HEK293T (cell line): ENCODE measurements around the gene FBN1.

ENCODE experiments used
- ELF4 ChIP-seq: fragments of 450-650 bp; IDR thresholded peaks from 2 replicates; pipeline ENCODE4 v1.6.1; 2017; ENCODE audit warnings: antibody characterized with exemption
- FOXA1 ChIP-seq: fragments of 450-650 bp; IDR thresholded peaks from 2 replicates; pipeline ENCODE4 v1.6.1; 2016; ENCODE audit warnings: mild to moderate bottlenecking
- FOXK2 ChIP-seq: fragments of 450-650 bp; IDR thresholded peaks from 2 replicates; pipeline ENCODE4 v1.6.1; 2016; ENCODE audit warnings: mild to moderate bottlenecking
- L3MBTL2 ChIP-seq: fragments of 450-650 bp; conservative IDR thresholded peaks from 2 replicates; pipeline ENCODE4 v1.6.1; 2016; ENCODE audit warnings: mild to moderate bottlenecking
- LEF1 ChIP-seq: fragments of 450-650 bp; IDR thresholded peaks from 2 replicates; pipeline ENCODE4 v1.6.1; 2017; ENCODE audit warnings: mild to moderate bottlenecking, borderline replicate concordance
- SP1 ChIP-seq: fragments of 450-650 bp; IDR thresholded peaks from 2 replicates; pipeline ENCODE4 v1.6.1; 2017
- TARDBP ChIP-seq: fragments of 450-650 bp; IDR thresholded peaks from 2 replicates; pipeline ENCODE4 v1.6.1; 2016
- ZNF384 ChIP-seq: fragments of 450-650 bp; IDR thresholded peaks from 2 replicates; pipeline ENCODE4 v1.6.1; 2016
- TF ChIP-seq, protein P1 (sequence below): fragments of 450-650 bp; IDR thresholded peaks from 2 replicates; pipeline ENCODE4 v1.6.1; 2016

GRCh38 chr15:48494631-48495030 lies 150.9 kb downstream of the FBN1 start:
- TF ChIP-seq LEF1 (no peak), L3MBTL2 (no peak), FOXK2 (no peak), TARDBP (no peak), FOXA1 (no peak), SP1 (no peak), ZNF384 (no peak), ELF4 (no peak)
- TF ChIP-seq, protein P1, sequence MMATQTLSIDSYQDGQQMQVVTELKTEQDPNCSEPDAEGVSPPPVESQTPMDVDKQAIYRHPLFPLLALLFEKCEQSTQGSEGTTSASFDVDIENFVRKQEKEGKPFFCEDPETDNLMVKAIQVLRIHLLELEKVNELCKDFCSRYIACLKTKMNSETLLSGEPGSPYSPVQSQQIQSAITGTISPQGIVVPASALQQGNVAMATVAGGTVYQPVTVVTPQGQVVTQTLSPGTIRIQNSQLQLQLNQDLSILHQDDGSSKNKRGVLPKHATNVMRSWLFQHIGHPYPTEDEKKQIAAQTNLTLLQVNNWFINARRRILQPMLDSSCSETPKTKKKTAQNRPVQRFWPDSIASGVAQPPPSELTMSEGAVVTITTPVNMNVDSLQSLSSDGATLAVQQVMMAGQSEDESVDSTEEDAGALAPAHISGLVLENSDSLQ: no peak
